ENCODE measurements around the gene TDP1. TPM values are rescaled to one million over a fixed set of nuclear protein-coding genes. Genes with fewer than 3 reads are reported as not detected.

The TDP1 gene
- total and polyA plus RNA-seq, 2 donors (not counting 1 experiment from before 2014, with no cell fraction given) = 20.5 to 55.9 TPM

GRCh38 chr14:89933002-89933401 lies 22.7 kb upstream of the TDP1 start:
- Histone ChIP-seq H4K20me1 (ENCODE audit: control insufficient read depth, insufficient read depth, low read length, poor library complexity, severe bottlenecking) (no peaks in the 10 kb centered on the region), H3K9me3 (ENCODE audit: control extremely low read depth in 1 of 3, control insufficient read depth in 2 of 3, insufficient read depth in 1 of 3, low read length in 2 of 3) (no peaks in the 10 kb centered on the region), H3K27ac (ENCODE audit: low read length in 2 of 2) (no peak overlapping the region), H3K79me2 (ENCODE audit: control insufficient read depth, insufficient read depth, low read length) (no peaks in the 10 kb centered on the region), H3K4me2 (replicated peaks; ENCODE audit: low read depth, low read length, poor library complexity, severe bottlenecking) (no peak overlapping the region), H3K4me3 (ENCODE audit: control extremely low read depth in 1 of 5, extremely low read depth in 1 of 5, insufficient read depth in 1 of 5, low read depth in 2 of 5, low read length in 4 of 5) (no peak overlapping the region), H2AFZ (ENCODE audit: insufficient read depth, low read depth, low read length, poor library complexity, severe bottlenecking) (no peak overlapping the region), H3K9ac (ENCODE audit: low read length) (no peak overlapping the region), H3K27me3 (replicated peaks in 1 of 4; ENCODE audit: control extremely low read depth in 1 of 4, control insufficient read depth in 3 of 4, insufficient read depth in 4 of 4, low read length in 3 of 4) (no peaks in the 10 kb centered on the region), H3K4me1 (ENCODE audit: control insufficient read depth in 2 of 2, insufficient read depth in 2 of 2, low read length in 2 of 2) (no peaks in the 10 kb centered on the region), H3K36me3 (replicated peaks in 1 of 2; ENCODE audit: control extremely low read depth in 1 of 2, control insufficient read depth in 1 of 2, extremely low read depth in 1 of 2, insufficient read depth in 2 of 2, low read length in 1 of 2) (no peaks in the 10 kb centered on the region)
- no peak for ATAC-seq (ENCODE audit: low read depth)
- Mint-ChIP-seq H3K9me3 (ENCODE audit: insufficient read depth) (no peaks in the 10 kb centered on the region), H3K27me3 (no peaks in the 10 kb centered on the region), H3K4me1 (no peaks in the 10 kb centered on the region), H3K27ac (no peak overlapping the region), H3K4me3 (no peak overlapping the region)
- 100% methylated on average over 1 of the region's 6 CpGs for WGBS (ENCODE audit: insufficient coverage)
- no peak for TF ChIP-seq EZH2 (IDR thresholded peaks at IDR 0.05; ENCODE audit: borderline replicate concordance, insufficient read depth, low read depth, low read length, poor library complexity, severe bottlenecking)
- no peak for TF ChIP-seq CTCF (IDR thresholded peaks at IDR 0.05)
- no peak for DNase-seq
- intact Hi-C loops (cut with micrococcal nuclease) = no loop called here
- POLR2A ChIA-PET = no interaction called here
- CTCF ChIA-PET = interaction anchor here (1.5 kb wide), 1 partner anchor 41 kb away, joined by 5 read pairs; no protein-coding TSS in a partner anchor

GRCh38 chr14:89936654-89937185 lies 19.0 kb upstream of the TDP1 start:
- H3K36me3 ChIP-seq (replicated peaks in 1 of 2; ENCODE audit: control extremely low read depth in 1 of 2, control insufficient read depth in 1 of 2, extremely low read depth in 1 of 2, insufficient read depth in 2 of 2, low read length in 1 of 2) = no peaks in the 10 kb centered on the region
- no peaks in the 10 kb centered on the region for H3K27me3 ChIP-seq (replicated peaks in 1 of 4; ENCODE audit: control extremely low read depth in 1 of 4, control insufficient read depth in 3 of 4, insufficient read depth in 4 of 4, low read length in 3 of 4)
- Mint-ChIP-seq H3K27ac (no peak overlapping the region), H3K4me1 (no peaks in the 10 kb centered on the region), H3K27me3 (no peaks in the 10 kb centered on the region), H3K4me3 (no peak overlapping the region), H3K9me3 (ENCODE audit: insufficient read depth) (no peaks in the 10 kb centered on the region)
- no peaks in the 10 kb centered on the region for H3K4me1 ChIP-seq (ENCODE audit: control insufficient read depth in 2 of 2, insufficient read depth in 2 of 2, low read length in 2 of 2)
- CTCF ChIA-PET = interaction anchor here (1.4 to 3.0 kb wide), 2 partner anchors 19 to 37 kb away, joined by 7 to 13 read pairs; partner anchors contain the start of genes EFCAB11 and TDP1
- no peaks in the 10 kb centered on the region for H3K79me2 ChIP-seq (ENCODE audit: control insufficient read depth, insufficient read depth, low read length)
- POLR2A ChIA-PET = no interaction called here
- no peak overlapping the region for H2AFZ ChIP-seq (ENCODE audit: insufficient read depth, low read depth, low read length, poor library complexity, severe bottlenecking)
- H3K9ac ChIP-seq (ENCODE audit: low read length) = no peak overlapping the region
- H3K27ac ChIP-seq (ENCODE audit: low read length in 2 of 2) = no peak overlapping the region
- H3K9me3 ChIP-seq (ENCODE audit: control extremely low read depth in 1 of 3, control insufficient read depth in 2 of 3, insufficient read depth in 1 of 3, low read length in 2 of 3) = no peaks in the 10 kb centered on the region
- H4K20me1 ChIP-seq (ENCODE audit: control insufficient read depth, insufficient read depth, low read length, poor library complexity, severe bottlenecking) = no peaks in the 10 kb centered on the region
- no CpG with 5 or more reads among the region's 3 CpGs for WGBS (ENCODE audit: insufficient coverage)
- DNase-seq (no peak), ATAC-seq (ENCODE audit: low read depth) (no peak)
- TF ChIP-seq EZH2 (IDR thresholded peaks at IDR 0.05; ENCODE audit: borderline replicate concordance, insufficient read depth, low read depth, low read length, poor library complexity, severe bottlenecking) (no peak), CTCF (IDR thresholded peaks at IDR 0.05) (no peak)
- H3K4me2 ChIP-seq (replicated peaks; ENCODE audit: low read depth, low read length, poor library complexity, severe bottlenecking) = no peak overlapping the region
- intact Hi-C loops (cut with micrococcal nuclease) = no loop called here
- no peak overlapping the region for H3K4me3 ChIP-seq (ENCODE audit: control extremely low read depth in 1 of 5, extremely low read depth in 1 of 5, insufficient read depth in 1 of 5, low read depth in 2 of 5, low read length in 4 of 5)

All from B cell (primary cell).